ENCODE data around the gene IFI35. TPM values are rescaled to one million over a fixed set of nuclear protein-coding genes. Genes with fewer than 3 reads are reported as not detected.

IFI35 gene
- total RNA-seq, 1 donor from 2014 or later = 18.5 TPM

DNA sequence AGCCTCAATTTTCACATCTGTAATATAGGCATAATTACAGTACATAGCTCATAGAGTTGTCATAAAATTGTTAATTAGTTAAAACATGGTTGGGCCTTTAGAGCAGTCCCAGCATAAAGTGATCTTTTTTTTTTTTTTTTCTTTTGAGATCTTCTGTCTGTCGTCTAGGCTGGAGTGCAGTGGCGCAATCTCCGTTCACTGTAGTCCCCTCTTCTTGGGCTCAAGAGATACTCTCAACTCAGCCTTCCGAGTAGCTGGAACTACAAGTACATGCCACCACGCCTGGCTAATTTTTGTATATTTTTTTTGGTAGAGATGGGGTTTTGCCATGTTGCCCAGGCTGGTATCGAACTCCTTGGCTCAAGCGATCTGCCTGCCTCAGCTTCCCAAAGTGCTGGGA is 49.5 kb downstream of the IFI35 start:
- no peak for DNase-seq (ENCODE audit: low read depth)

DNA sequence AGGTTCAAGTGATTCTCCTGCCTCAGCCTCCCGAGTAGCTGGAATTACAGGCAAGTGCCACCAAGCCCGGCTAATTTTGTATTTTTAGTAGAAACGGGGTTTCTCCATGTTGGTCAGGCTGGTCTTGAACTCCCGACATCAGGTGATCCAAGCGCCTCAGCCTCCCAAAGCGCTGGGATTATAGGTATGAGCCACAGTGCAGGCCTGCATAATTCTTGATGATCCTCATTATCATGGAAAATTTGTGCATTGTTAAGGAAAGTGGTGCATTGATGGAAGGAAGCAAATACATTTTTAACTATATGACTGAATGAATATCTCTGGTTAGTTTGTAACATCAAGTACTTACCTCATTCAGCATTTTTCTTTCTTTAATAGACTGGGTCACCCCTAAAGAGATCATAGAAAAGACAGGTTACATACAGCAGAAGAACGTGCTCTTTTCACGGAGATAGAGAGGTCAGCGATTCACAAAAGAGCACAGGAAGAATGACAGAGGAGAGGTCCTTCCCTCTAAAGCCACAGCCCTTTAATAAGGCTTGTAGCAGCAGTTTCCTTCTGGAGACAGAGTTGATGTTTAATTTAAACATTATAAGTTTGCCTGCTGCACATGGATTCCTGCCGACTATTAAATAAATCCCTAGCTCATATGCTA is 56.5 kb downstream of the IFI35 start:
- no peak for DNase-seq (ENCODE audit: low read depth)

Other genes with a start within 250 kb of the IFI35 start
- 0.26 TPM in 1 of 2 replicates, not detected in the other for gene RAMP2, start 245.6 kb upstream of the IFI35 start, total RNA-seq
- 60.8 and 63.7 TPM in 2 replicates for gene VPS25, start 233.3 kb upstream of the IFI35 start, total RNA-seq
- gene WNK4, start 226.2 kb upstream of the IFI35 start, total RNA-seq = 0.16 TPM in 1 of 2 replicates, not detected in the other
- gene COA3, start 208.1 kb upstream of the IFI35 start, total RNA-seq = 53.4 and 72.8 TPM in 2 replicates
- gene CNTD1, start 207.9 kb upstream of the IFI35 start, total RNA-seq = not detected in 2 replicates
- 73.5 and 124 TPM in 2 replicates for gene BECN1, start 182.5 kb upstream of the IFI35 start, total RNA-seq
- gene PSME3, start 173.4 kb upstream of the IFI35 start, total RNA-seq = 88.9 and 103 TPM in 2 replicates
- gene AOC2, start 162.2 kb upstream of the IFI35 start, total RNA-seq = 0.40 and 0.78 TPM in 2 replicates
- 0.47 and 0.67 TPM in 2 replicates for gene AOC3, start 155.6 kb upstream of the IFI35 start, total RNA-seq
- gene G6PC1, start 106.0 kb upstream of the IFI35 start, total RNA-seq = not detected in 2 replicates
- gene AARSD1, start 42.3 kb upstream of the IFI35 start, total RNA-seq = 30.6 and 38.4 TPM in 2 replicates
- gene PTGES3L, start 26.7 kb upstream of the IFI35 start, total RNA-seq = 28.8 and 29.1 TPM in 2 replicates
- gene RUNDC1, start 26.2 kb upstream of the IFI35 start, total RNA-seq = 8.8 and 14.8 TPM in 2 replicates
- 1,015 and 1,025 TPM in 2 replicates for gene RPL27, start 8.4 kb upstream of the IFI35 start, total RNA-seq
- gene VAT1, start 15.6 kb downstream of the IFI35 start, total RNA-seq = 346 and 366 TPM in 2 replicates
- 0.35 and 0.78 TPM in 2 replicates for gene RND2, start 18.4 kb downstream of the IFI35 start, total RNA-seq
- gene BRCA1, start 118.6 kb downstream of the IFI35 start, total RNA-seq = 4.9 and 5.2 TPM in 2 replicates
- 106 and 135 TPM in 2 replicates for gene NBR1, start 164.4 kb downstream of the IFI35 start, total RNA-seq
- gene TMEM106A, start 205.1 kb downstream of the IFI35 start, total RNA-seq = 2.2 and 2.9 TPM in 2 replicates
- 0.62 TPM in 1 of 2 replicates, not detected in the other for gene CCDC200, start 221.8 kb downstream of the IFI35 start, total RNA-seq
- not detected in 2 replicates for gene RNU2-1, start 227.2 kb downstream of the IFI35 start, total RNA-seq

All from myocyte (in vitro differentiated cells).